Measurements from ENCODE around the gene C1orf53.
"Not testable (repeated sequence)": the region's sequence is repeated elsewhere in the genome, so short reads cannot be mapped to it uniquely, and the experiment has no call there.

C1orf53 gene

DNA sequence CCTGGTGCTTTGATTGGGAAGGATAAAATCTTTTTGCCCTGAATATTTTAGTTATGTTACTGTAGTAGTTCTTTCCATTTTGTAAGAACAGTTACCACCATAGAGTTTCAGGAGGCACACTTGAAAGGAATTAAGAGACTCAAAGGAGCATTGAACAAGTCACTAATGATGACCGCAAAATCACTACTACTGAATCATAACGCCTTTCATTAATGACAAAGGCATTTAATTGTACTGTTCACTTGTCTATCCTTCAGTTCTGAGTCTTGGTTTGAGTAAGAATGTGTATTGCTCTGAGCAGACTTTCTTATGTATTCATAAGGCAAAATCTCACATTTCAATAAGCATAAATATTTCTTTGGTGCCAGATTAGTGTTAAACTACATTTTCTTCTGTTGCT is 39.6 kb downstream of the C1orf53 start:
- no peak overlapping the region for H3K27ac ChIP-seq
- TF ChIP-seq, protein P1, sequence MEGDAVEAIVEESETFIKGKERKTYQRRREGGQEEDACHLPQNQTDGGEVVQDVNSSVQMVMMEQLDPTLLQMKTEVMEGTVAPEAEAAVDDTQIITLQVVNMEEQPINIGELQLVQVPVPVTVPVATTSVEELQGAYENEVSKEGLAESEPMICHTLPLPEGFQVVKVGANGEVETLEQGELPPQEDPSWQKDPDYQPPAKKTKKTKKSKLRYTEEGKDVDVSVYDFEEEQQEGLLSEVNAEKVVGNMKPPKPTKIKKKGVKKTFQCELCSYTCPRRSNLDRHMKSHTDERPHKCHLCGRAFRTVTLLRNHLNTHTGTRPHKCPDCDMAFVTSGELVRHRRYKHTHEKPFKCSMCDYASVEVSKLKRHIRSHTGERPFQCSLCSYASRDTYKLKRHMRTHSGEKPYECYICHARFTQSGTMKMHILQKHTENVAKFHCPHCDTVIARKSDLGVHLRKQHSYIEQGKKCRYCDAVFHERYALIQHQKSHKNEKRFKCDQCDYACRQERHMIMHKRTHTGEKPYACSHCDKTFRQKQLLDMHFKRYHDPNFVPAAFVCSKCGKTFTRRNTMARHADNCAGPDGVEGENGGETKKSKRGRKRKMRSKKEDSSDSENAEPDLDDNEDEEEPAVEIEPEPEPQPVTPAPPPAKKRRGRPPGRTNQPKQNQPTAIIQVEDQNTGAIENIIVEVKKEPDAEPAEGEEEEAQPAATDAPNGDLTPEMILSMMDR (conservative IDR thresholded peaks at IDR 0.05): no peak
- TF ChIP-seq ZFX (IDR thresholded peaks at IDR 0.05): no peak

DNA sequence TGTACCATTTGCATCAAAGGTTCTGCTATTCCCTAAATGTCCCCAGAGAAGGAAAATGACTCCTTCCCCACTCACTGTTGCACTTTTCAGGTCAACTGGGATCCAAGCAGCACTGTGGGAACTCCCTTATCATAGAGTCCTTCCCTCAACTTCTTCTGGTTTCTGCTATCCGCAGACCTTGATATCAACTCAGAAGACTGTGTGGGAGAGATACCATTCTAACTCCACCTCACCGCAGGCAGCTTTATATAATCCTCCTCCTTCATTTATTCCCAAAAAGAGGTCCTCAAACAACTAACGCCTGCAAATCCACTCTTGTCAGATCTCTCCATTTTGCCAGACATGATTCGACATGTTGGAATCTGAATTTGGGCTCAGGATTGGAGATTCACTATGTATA is 42.1 kb downstream of the C1orf53 start:
- TF ChIP-seq ZFX (IDR thresholded peaks at IDR 0.05): no peak
- TF ChIP-seq, protein P1 (conservative IDR thresholded peaks at IDR 0.05): no peak
- H3K27ac ChIP-seq: no peak overlapping the region

DNA sequence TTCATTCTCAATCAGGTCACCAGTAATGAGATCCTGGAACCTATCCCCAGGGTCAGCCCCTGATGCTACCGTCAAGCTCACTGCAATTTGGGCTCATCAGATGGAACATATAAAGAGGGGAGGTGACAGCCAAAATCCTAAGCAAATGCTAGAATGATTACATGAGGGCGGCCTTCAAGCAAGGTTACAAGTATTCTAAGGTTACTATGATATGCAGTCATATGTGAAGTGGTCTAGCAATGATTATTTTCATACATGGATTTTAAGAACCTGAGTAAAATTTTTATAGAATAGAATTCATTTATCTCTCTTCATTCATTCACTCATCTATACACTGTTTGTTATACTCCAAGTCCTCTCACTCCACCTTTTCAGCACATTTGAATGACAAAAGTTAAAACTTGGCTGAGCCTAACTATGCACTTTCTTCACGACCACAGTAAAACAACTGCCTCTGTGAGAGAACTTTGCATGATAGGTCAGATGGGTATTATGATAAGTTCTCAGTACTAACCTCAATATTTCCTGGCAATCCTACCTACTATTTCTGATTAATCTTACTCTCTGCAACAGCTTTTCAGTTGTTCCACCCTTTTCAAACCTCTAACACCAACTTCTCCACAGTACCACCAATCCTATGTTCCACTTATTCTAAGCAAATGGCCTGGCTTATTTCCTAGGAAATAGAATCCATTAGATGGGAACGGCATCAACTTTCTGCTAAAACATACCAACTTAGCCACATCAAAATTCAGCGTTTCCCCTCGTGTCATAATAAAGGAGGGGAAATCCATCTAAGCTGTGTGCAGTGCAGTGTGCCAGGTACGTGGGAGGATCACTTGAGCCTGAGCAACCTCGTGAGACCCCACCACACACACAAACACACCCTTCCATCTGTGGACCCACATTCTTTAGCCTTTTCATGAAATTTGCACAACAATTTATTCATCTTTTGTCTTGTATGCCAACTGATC is 46.8 kb downstream of the C1orf53 start:
- H3K27ac ChIP-seq: no peak overlapping the region
- TF ChIP-seq, protein P1 (conservative IDR thresholded peaks at IDR 0.05): no peak
- no peak for TF ChIP-seq ZFX (IDR thresholded peaks at IDR 0.05)

DNA sequence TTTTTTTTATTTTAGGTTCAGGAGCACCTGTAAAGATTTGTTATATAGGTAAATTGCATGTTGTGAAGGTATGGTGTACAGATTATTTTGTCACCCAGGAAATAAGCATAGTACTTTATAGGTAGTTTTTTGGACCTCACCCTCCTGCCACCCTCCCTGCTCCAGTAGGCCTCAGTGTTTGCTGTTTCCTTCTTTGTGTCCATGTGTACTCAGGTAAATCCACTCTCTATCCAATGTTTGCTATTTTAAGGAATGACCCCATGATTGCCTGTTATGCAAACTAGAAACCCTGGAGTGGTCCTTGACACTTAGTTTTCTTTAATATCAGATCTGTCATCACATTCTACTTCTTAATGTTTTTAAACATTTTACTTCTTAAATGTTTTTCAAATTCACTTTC is 48.7 kb downstream of the C1orf53 start:
- no peak overlapping the region for H3K27ac ChIP-seq
- TF ChIP-seq, protein P1 (conservative IDR thresholded peaks at IDR 0.05): no peak
- no peak for TF ChIP-seq ZFX (IDR thresholded peaks at IDR 0.05)

DNA sequence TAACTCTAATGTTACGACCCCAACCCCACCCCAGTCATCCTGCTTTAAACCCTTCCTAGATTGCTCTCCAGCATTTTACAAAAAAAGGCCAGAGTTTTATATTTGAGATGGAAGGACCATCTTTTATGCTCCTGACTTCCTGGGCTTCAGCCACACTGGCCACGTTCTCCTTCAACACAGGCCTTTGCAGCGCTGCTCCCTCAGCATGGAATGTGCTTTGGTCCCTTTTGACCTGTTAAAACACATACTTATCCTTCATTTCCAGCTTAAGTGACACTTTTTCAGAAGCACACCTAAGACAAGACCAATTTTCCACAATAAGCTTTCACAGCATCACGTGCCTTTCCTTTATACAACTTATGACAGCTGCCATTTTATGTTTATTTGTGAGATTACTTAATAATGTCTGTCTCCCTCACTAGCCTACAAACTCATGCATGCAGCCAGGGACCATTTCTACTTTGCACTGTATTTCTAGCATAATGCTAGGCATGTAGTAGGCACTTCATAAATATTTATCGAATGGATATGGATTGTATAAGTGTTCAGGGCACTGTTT is 49.3 kb downstream of the C1orf53 start:
- no peak overlapping the region for H3K27ac ChIP-seq
- TF ChIP-seq ZFX (IDR thresholded peaks at IDR 0.05): no peak
- TF ChIP-seq, protein P1 (conservative IDR thresholded peaks at IDR 0.05): no peak

DNA sequence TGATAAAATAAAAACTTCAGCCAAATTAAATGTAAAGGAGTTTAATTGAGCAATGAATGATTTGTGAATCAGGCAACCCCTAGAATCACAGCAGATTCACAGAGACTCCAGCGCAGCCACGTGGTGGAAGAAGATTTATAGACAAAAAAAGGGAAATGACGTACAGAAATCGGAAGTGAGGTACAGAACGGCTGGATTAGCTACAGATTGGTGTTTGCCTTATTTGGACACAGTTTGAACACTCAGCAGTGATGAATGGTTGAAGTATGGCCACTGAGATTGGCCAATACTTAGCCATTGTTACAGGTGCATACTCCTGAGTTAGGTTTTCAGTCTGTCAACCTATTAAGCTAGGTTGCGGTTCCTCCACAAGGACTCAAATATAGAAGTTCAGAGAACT is 51.0 kb downstream of the C1orf53 start:
- H3K27ac ChIP-seq: not testable (repeated sequence)

DNA sequence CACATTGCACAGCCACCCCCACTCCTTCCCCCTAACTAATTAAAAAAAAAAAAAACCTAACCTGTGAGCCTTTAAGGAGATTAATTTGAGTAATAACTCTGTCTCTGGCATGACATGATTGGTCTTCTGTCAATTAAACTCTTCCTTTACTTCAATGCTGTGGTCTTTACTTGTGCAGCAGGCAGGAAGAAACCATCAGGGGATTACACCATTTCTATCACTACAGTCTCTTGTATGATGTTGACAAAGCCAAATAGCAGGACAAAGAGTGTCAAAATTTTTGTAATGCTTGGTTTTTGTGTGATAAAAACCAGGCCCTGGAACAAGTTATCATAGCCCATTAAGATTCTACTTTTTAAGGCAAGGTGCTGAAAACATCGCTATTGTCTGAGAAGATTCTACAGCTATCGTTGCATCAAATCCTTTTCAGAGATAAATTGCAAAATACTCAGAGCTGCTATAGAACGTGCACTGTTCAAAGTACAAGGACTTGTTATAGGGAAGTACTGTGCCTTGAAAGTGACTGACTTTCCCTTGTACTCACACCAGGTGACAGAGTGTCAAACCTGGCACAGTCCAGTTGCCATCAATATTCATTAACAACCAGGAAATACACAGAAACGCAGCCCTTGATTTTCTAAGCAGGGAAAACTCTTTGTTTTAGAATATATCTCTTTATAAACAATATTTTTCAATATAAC is 52.4 kb downstream of the C1orf53 start:
- TF ChIP-seq ZFX (IDR thresholded peaks at IDR 0.05): no peak
- TF ChIP-seq, protein P1 (conservative IDR thresholded peaks at IDR 0.05): no peak
- no peak overlapping the region for H3K27ac ChIP-seq

Measured in C4-2B (cell line).